ENCODE results near the gene LRP4.
"Not testable (repeated sequence)": the region's sequence is repeated elsewhere in the genome, so short reads cannot be mapped to it uniquely, and the experiment has no call there.

LRP4 gene

DNA sequence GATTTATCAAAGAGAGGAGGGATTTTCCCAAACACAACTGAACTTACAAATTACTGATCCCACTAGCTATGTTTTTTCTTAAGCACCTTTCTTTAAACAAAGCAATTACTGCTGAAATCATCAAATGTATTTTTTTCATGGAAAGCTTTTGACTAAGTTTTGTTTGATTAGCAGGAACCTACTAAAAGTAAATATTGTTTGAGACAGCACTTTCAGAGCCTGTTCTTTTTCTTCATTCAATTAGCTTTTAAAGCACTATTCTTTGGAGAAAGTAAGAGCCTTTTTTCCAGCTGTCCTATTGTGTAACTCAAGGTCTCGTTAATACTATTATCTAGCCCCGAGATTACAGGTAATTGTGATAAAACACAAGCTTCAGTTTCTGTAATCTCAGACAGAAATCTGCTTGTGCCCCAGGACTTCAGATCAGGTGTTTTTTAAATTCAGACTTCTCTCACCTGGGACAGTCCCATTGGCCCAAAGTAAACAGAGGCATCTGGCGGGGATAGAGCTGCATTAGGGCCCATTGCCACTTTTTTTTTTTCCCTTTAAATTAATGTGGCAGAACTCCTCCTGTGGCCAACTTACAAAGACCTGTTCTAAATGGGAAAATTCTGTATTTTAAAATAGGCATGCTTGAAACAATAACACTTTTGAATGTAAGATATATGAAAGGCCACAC is 29.2 kb upstream of the LRP4 start:
- TF ChIP-seq GATA1 (IDR thresholded peaks at IDR 0.05; ENCODE audit: low read depth, low read length) (no peak), POLR2A (IDR thresholded peaks at IDR 0.05; ENCODE audit: low read length) (no peak)
- DNase-seq: no peak

DNA sequence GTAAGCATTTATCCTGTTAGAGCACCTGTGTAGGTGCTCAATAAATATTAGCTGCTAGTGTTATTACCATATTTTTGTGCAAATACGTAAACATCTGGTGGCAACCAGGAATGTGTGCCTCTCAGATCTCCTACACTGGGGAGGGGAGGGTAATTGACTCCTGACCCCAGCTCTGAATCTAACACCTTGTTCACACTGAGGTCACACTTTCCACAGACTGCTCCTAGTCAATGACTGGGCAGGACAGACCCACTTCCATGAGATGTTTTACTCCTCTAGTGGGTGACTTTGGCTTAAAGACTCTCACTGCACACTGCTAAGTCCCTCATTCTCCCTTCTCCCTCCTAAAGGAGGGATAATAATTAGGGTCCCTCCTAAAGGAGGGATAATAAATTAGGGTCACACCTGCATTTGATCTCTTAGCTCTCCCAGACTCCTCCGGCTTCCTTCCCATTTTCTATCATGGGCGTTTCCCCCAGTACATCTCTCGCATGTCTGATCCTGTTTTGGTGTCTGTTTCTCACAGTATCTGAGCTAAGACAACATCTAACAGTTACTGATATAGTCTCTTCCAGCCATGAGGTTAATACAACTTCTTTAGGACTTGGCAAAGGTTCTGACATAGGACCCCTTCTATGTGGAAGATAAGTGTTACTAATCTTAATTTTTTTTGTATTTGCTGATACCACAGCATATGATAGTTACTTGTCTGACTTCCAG is 26.2 kb upstream of the LRP4 start:
- DNase-seq: peak in 1 of 2 experiments; percentile 43
- TF ChIP-seq POLR2A (IDR thresholded peaks at IDR 0.05; ENCODE audit: low read length): no peak
- no peak for TF ChIP-seq GATA1 (IDR thresholded peaks at IDR 0.05; ENCODE audit: low read depth, low read length)

DNA sequence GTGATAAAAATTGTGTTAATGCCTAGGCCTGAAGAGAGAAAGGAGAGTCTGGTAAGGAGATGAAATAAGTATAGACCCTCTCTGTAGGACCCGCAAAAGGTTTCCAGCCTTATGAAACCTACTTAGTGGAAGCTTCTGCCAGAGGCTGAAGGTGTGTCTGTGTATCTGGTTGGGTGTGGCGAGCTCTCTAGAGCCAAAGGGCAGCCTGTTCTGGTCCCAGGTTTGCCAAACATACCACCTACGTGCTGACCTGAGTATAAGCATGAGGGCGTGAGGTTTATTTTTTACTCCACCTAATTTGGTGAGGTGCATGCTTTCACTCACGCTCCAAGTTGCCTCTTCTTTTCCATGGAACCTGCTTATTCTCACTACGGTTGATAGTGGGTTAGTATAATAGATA is 23.8 kb upstream of the LRP4 start:
- TF ChIP-seq GATA1 (IDR thresholded peaks at IDR 0.05; ENCODE audit: low read depth, low read length): no peak
- TF ChIP-seq POLR2A (IDR thresholded peaks at IDR 0.05; ENCODE audit: low read length): no peak
- no peak for DNase-seq

DNA sequence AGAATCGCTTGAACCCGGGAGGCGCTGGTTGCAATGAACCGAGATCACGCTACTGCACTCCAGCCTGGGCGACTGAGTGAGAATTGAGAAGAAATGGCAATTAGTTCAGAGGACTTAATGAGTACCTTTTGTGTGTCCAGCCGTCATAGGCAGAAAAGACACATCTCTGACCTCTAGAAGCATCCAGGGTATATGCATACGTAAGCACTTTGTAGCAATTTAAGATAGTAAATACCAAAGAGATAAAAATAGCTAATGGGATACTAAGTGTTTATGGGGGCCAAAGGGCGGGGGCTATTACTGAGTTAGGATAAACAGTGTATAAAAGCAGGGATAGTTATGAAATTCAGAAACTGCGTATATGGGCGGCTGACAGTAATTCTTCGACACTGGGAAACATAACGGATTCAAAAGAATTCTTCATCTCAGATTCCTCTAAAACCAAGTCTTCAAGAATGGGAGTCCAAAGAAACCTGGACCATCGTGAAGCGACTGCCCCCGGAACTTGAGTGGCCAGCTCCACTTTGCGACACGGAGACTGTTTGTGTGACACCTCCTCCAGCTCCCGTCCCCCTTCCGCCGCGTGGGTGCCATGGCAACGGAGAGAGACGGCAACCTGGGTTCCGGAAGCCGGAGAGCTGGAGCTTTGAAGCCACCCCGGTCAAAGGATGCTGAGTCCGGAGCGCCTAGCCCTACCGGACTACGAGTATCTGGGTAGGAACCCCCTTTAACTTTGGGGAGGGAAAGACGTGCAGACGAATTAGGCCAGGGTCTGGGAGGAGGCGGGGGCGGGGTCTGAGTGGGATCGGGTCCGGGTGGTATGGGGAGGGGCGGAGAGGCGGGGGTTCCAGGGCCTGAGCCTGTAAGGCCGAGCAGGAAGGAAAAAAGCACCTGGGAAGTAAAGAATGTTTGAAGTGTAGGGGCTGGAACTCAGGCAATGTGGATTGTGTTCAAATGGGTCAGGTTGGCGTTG is 18.1 kb upstream of the LRP4 start, which contains the start of gene CSTPP1:
TSS of gene CSTPP1 (plus strand) at position 624 of the 973 bp plus-strand sequence. CDS start at position 669, 45 bp downstream.
- peak; percentile 96 to 97 for DNase-seq
- TF ChIP-seq POLR2A (IDR thresholded peaks at IDR 0.05; ENCODE audit: low read length): no peak
- no peak for TF ChIP-seq GATA1 (IDR thresholded peaks at IDR 0.05; ENCODE audit: low read depth, low read length)

DNA sequence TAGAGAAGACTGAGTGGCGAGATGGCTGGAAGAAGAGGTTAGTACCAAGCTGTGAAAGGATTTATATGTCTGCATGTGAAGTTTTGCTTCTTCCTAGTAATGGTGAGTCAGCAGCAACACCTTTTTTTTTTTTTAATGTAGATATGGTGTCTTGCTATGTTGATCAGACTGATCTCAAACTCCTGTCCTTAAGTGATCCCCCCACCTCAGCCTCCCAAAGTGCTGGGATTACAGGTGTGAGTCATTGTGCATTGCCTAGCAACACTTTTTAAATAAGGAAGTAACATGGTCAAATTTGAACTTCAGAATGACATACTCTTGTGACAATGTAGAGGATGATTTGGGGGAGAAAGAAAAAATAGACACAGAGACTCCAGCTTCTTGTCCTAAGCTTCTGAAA is 11.7 kb upstream of the LRP4 start:
- no peak for TF ChIP-seq POLR2A (IDR thresholded peaks at IDR 0.05; ENCODE audit: low read length)
- TF ChIP-seq GATA1 (IDR thresholded peaks at IDR 0.05; ENCODE audit: low read depth, low read length): no peak
- peak; percentile 36 to 45 for DNase-seq

DNA sequence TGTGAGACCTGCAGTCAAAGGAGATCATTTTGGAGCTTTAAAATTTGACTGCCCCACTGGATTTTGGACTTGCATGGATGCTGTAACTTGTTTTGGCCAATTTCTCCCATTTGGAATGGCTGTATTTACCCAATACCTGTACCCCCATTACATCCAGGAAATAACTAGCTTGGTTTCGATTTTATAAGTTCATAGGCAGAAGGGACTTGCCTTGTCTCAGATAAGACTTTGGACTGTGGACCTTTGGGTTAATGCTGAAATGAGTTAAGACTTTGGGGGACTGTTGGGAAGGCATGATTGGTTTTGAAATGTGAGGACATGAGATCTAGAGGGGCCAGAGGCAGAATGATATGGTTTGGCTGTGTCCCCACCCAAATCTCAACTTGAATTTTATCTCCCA is 10.4 kb upstream of the LRP4 start:
- DNase-seq: not testable (repeated sequence)

DNA sequence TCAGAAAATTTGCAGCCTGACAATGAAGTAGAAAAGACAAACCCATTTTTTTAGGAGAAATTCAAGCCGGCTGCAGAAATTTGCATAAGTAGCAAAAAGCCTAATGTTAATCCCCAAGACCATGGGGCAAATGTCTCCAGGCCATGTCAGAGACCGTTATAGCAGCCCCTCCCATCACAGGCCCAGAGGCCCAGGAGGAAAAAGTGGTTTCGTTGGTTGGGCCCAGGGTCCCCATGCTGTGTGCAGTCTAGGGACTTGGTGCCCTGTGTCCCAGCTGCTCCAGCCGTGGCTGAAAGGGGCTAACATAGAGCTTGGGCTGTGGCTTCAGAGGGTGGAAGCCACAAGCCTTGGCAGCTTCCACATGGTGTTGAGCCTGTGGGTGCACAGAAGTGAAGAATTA is 9.6 kb upstream of the LRP4 start:
- DNase-seq: not testable (repeated sequence)

DNA sequence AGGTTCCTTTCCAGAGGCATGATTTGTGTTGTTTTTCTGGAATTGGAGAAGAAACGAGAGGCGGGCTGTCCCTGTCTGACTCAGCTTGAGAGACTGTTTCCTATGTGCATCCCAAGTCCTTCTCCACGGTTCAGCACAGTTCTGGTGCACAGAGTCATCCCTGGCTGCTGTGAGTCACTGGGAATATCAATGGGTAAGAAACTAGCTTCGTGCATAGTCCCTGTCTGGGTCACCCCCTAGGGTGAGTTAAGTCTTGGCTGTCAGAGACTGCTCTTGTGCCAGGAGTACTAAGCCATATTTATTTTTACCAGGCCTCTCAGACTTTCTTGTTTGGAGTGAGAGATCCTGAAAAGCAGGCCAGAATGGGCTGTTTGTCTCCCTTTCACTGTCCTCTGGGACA is 2.4 kb upstream of the LRP4 start:
- no peak for DNase-seq
- no peak for TF ChIP-seq POLR2A (IDR thresholded peaks at IDR 0.05; ENCODE audit: low read length)
- TF ChIP-seq GATA1 (IDR thresholded peaks at IDR 0.05; ENCODE audit: low read depth, low read length): no peak

DNA sequence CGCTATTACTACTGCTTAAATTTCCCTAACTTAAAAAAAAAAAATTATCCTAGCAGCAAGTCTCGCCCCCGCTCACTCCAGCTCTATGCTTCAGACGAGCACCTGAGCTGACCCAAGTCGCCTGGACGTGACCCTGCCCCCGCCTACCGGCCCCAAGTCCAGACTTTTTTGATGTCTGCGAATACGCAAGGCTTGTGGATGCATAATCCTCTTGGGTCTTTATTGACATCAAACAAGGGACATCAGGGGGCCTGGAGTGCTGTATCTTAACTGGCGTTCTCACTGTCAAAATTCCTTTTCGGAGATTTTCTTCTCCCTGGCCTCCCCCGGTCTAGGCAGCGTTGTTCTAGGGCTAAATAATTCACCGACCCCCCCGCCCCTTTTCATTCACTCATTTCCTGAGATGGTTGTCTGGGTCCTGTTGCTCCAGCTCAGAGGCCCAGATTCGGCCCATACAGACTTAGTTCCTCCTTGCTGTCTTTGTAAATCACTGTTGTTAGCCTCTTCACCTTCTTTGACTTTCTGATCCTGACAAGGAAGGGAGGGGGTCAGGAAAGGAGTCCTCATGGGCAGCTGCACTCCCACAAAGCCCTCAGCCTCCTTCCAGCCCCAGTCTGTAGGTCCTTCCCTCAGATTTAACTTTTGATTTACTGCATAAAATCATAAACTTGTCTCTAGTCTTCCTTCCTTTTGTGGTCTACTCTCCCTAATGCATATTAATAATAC is 601 bp upstream of the LRP4 start:
- TF ChIP-seq GATA1 (IDR thresholded peaks at IDR 0.05; ENCODE audit: low read depth, low read length) (no peak), POLR2A (IDR thresholded peaks at IDR 0.05; ENCODE audit: low read length) (no peak)

DNA sequence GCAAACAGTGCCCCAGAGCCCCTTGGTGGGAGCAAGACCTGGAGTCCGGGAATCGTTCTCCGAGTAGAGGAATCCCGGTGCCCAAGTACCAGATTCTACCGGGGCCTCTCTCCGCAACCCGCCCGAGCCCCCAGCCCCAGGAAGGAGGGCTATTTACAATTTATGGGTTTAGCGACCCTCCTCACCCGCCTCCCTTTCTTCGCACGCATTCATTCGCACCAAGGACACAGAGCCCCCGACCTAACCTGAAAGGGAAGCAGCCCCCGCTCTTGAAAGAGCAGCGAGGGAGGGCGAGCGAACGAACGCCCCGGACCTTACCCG is 628 bp downstream of the LRP4 start:
- no peak for DNase-seq

More for the DNA sequence above, 601 bp upstream of the LRP4 start:
- peak in 1 of 2 experiments; percentile 42 for DNase-seq

DNA sequence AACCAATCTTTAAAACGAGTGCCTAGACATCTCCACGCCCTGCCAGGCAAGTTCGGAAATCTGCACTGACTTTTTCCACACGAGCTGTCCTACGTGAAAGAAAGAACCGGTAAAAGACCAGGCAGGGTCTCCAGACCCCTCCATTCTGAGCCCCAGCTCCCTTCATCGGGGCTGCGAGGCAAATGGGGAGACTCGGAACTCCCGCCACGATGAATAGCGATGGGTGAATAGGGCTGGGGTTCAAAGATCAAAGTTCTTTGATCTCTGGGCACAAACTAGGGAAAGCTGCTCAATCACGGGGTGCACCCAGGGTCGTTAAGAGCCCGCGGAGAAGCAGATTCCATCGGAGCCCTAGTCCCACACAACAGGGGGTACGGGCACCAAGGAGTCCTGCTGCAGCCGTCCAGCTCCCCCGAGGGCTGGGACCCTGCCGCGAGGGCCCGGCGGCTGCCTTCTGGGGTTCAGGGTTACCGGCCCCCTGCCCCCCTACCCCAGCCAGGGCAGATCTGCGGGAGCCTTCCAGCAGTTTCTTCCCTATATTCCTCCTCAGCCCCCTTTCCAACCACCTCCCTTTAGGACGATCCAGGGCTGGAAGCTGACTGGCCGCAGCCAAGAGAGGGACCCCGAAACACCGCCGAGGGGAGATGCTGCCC is 1.1 kb downstream of the LRP4 start:
- no peak for TF ChIP-seq POLR2A (IDR thresholded peaks at IDR 0.05; ENCODE audit: low read length)
- TF ChIP-seq GATA1 (IDR thresholded peaks at IDR 0.05; ENCODE audit: low read depth, low read length): no peak
- DNase-seq: peak in 1 of 2 experiments; percentile 16

More for the DNA sequence above, 628 bp downstream of the LRP4 start:
- TF ChIP-seq GATA1 (IDR thresholded peaks at IDR 0.05; ENCODE audit: low read depth, low read length) (no peak), POLR2A (IDR thresholded peaks at IDR 0.05; ENCODE audit: low read length) (no peak)

DNA sequence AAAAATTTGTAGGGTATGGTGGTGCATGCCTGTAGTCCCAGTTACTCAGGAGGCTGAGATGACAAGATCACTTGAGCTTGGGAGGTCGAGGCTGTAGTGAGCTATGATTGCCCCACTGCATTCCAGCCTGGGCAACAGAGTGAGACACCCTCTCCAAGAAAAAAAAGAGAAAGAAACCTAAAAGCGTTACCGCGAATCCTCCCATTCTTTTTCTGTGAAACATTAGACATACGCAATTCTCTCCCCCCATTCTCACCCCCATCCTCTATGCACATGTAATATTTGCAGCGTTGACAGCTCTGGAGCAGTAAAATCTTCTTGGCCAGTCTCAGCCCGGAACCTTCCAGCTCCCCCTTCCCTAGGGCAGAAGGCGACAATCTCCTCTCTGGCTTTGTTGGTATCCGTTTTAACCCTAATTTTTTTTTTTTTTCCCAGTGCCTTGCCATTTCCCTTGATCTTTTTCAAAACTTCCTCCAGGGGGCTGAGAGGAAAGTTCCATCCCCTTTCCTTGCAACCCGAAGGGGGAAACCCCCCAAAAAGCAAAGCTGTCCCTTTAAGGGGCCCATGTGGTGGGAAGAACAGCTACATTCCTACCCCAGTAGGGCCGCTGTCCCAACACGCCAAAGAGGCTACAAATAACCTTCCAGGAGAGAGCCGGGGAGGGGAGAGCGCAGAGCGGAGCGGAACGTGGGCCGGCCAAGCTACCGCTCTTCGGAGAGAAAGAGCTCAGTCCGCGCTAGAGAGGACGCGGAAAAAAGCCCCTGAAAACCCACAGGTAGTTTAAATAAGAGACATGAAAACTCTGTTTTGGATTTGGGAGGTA is 1.9 kb downstream of the LRP4 start:
- TF ChIP-seq GATA1 (IDR thresholded peaks at IDR 0.05; ENCODE audit: low read depth, low read length) (no peak), POLR2A (IDR thresholded peaks at IDR 0.05; ENCODE audit: low read length) (no peak)
- peak; percentile 25 to 26 for DNase-seq

All from erythroblast (primary cell).